Natural killer cell (primary cell): ENCODE results near the gene TACR2. TPM values are rescaled to one million over a fixed set of nuclear protein-coding genes. Genes with fewer than 3 reads are reported as not detected.

Experiments used
- ATAC-seq, 3 donors: fragments of 150-1000 bp in 2 of 3; fragments of 200-7000 bp in 1 of 3; cut with Tn5 transposase; 1 replicate in 1 of 3; 2 replicates in 2 of 3; pipeline ENCODE4 v1.10.0; 2021; ENCODE audit warnings: mild to moderate bottlenecking in 2 of 3, moderate library complexity in 2 of 3
- DNase-seq, 2 donors: peaks; one replicate each; pipeline versions ENCODE4 v3.0.0 to v3.0.0-alpha.2; 2013 to 2021; ENCODE audit warnings: mixed read lengths in 1 of 2
- H3K27ac ChIP-seq: one replicate; pipeline ENCODE4 v1.5.1; 2013; ENCODE audit warnings: mild to moderate bottlenecking, low read length
- H3K27me3 ChIP-seq: one replicate; pipeline ENCODE4 v1.6.1; 2013; ENCODE audit warnings: low read length; ENCODE audit not compliant: control insufficient read depth, insufficient read depth
- H3K36me3 ChIP-seq: one replicate; pipeline ENCODE4 v1.6.1; 2013; ENCODE audit warnings: low read length; ENCODE audit not compliant: control insufficient read depth, insufficient read depth
- H3K4me1 ChIP-seq: one replicate; pipeline ENCODE4 v1.6.1; 2013; ENCODE audit warnings: low read length; ENCODE audit not compliant: control insufficient read depth, insufficient read depth
- H3K4me3 ChIP-seq: one replicate; pipeline ENCODE4 v1.5.1; 2013; ENCODE audit warnings: low read length
- H3K9me3 ChIP-seq: one replicate; pipeline ENCODE4 v1.6.1; 2013; ENCODE audit warnings: low read length; ENCODE audit not compliant: control insufficient read depth, insufficient read depth
- H3K27ac Mint-ChIP-seq, 2 donors: one replicate each; pipeline ENCODE4 v1.8.0; 2022; ENCODE audit warnings: mild to moderate bottlenecking in 2 of 2, mixed read lengths in 2 of 2, moderate library complexity in 1 of 2
- H3K27me3 Mint-ChIP-seq, 2 donors: one replicate each; pipeline ENCODE4 v1.8.0; 2022; ENCODE audit warnings: low read depth in 2 of 2, mixed read lengths in 2 of 2
- H3K36me3 Mint-ChIP-seq: one replicate; pipeline ENCODE4 v1.8.0; 2022; ENCODE audit warnings: mixed read lengths
- H3K4me1 Mint-ChIP-seq, 2 donors: one replicate each; pipeline ENCODE4 v1.8.0; 2022; ENCODE audit warnings: mixed read lengths in 2 of 2
- H3K4me3 Mint-ChIP-seq: one replicate; pipeline ENCODE4 v1.8.0; 2022; ENCODE audit warnings: mild to moderate bottlenecking, moderate library complexity, mixed read lengths
- H3K9me3 Mint-ChIP-seq, 2 donors: one replicate each; pipeline ENCODE4 v1.8.0; 2022; ENCODE audit warnings: mixed read lengths in 2 of 2
- WGBS: methylation state at CpG from one replicate; pipeline ENCODE4 v1.1.7; 2013; ENCODE audit warnings: missing lambda C conversion rate; ENCODE audit not compliant: insufficient coverage; 5-methylcytosine and 5-hydroxymethylcytosine counted together
- intact Hi-C: fragments of 100-400 bp; cut with micrococcal nuclease; formaldehyde crosslinking; loops from one replicate; pipeline ENCODE4 v1.14.2; 2022
- total RNA-seq, 4 donors: library from RNA; stranded (reverse); fragments of 120-200 nt in 1 of 4; gene quantifications; one replicate each; pipeline versions ENCODE4 v1.2.3 to v1.2.4, GENCODE V29; 2013 to 2022
- TF ChIP-seq, protein P1 (sequence below): fragments of 200-600 bp; IDR thresholded peaks from one replicate; pipeline ENCODE4 v1.8.0; 2022; ENCODE audit warnings: antibody characterized with exemption

TACR2 gene
- total RNA-seq, 3 donors from 2014 or later (not counting 1 experiment from before 2014, with no cell fraction given), result not detected

DNA sequence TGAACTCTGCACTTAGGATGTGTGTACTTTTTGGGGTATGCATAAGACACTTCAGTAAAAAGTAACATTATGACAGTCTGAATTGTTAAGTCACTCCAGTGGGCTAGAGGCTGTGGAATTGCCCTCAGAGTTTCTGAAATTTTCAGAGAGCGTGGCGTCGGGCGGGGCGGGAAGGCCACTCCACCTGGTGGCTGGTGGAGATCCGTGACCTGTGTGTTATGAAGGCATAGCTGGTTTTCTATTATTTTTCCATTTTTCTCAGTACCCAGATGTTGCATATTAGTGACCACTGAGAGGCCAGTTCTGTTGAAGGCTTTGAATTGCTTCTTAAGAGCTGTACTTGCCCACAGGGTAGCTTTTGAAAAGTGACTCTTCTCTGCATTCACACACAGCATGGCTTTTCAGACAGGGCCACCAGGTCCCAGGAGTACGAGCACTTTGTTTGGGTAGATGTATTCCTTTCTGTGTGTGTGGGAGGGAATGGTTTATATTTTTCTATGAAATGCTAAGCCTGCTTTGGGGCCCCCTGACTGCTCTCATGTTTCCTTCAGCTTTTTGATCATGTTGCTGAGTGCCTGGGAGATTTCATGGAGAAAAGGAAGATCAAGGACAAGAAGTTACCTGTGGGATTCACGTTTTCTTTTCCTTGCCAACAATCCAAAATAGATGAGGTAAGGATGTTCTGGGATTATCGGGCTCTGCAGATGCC is 52.3 kb downstream of the TACR2 start:
- Mint-ChIP-seq H3K27ac (peak overlapping the region in 1 of 2 donors; percentile 3), H3K36me3 (peaks cover 4% of the 10 kb centered on the region), H3K4me3 (no peak overlapping the region), H3K4me1 (peaks cover 16 to 27% of the 10 kb centered on the region in 2 donors), H3K9me3 (no peaks in the 10 kb centered on the region), H3K27me3 (no peaks in the 10 kb centered on the region)
- 89% methylated on average over 8 of the region's 9 CpGs for WGBS
- DNase-seq (peak in 1 of 2 donors; percentile 36), ATAC-seq (no peak)
- Histone ChIP-seq H3K27ac (no peak overlapping the region), H3K4me3 (no peak overlapping the region), H3K27me3 (no peaks in the 10 kb centered on the region), H3K36me3 (peaks cover 47% of the 10 kb centered on the region), H3K9me3 (no peaks in the 10 kb centered on the region), H3K4me1 (peaks cover 17% of the 10 kb centered on the region)
- TF ChIP-seq, protein P1, sequence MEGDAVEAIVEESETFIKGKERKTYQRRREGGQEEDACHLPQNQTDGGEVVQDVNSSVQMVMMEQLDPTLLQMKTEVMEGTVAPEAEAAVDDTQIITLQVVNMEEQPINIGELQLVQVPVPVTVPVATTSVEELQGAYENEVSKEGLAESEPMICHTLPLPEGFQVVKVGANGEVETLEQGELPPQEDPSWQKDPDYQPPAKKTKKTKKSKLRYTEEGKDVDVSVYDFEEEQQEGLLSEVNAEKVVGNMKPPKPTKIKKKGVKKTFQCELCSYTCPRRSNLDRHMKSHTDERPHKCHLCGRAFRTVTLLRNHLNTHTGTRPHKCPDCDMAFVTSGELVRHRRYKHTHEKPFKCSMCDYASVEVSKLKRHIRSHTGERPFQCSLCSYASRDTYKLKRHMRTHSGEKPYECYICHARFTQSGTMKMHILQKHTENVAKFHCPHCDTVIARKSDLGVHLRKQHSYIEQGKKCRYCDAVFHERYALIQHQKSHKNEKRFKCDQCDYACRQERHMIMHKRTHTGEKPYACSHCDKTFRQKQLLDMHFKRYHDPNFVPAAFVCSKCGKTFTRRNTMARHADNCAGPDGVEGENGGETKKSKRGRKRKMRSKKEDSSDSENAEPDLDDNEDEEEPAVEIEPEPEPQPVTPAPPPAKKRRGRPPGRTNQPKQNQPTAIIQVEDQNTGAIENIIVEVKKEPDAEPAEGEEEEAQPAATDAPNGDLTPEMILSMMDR, result no peak
- intact Hi-C loops, result no loop called here

DNA sequence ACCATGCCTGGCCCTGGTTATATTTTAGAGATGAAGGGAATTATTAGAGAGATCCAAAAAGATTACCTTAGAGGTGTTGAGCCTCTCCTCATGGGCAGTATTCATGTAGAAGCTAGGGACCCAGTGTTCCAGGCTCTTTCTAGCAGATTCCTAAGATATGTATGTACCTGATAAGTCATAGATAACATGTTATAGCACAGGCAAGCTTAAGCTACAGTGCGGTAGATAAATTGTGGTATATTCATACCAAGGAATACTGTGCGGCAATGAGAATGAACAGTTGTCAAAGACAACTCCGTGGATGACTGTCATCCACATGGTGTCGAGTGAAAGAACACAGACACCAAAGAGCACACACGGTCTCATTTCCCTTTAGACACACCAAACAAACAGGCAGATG is 53.1 kb downstream of the TACR2 start:
- TF ChIP-seq, protein P1, result no peak
- Mint-ChIP-seq H3K4me1 (peaks cover 20 to 30% of the 10 kb centered on the region in 2 donors), H3K27ac (peak overlapping the region in 1 of 2 donors; percentile 3), H3K4me3 (no peak overlapping the region), H3K36me3 (no peaks in the 10 kb centered on the region), H3K9me3 (no peaks in the 10 kb centered on the region), H3K27me3 (no peaks in the 10 kb centered on the region)
- Histone ChIP-seq H3K4me3 (no peak overlapping the region), H3K9me3 (no peaks in the 10 kb centered on the region), H3K27me3 (no peaks in the 10 kb centered on the region), H3K4me1 (peaks cover 25% of the 10 kb centered on the region), H3K27ac (no peak overlapping the region), H3K36me3 (peaks cover 40% of the 10 kb centered on the region)
- intact Hi-C loops, result no loop called here
- no peak for ATAC-seq
- no peak for DNase-seq
- 95% methylated on average over 5 of the region's 5 CpGs for WGBS

DNA sequence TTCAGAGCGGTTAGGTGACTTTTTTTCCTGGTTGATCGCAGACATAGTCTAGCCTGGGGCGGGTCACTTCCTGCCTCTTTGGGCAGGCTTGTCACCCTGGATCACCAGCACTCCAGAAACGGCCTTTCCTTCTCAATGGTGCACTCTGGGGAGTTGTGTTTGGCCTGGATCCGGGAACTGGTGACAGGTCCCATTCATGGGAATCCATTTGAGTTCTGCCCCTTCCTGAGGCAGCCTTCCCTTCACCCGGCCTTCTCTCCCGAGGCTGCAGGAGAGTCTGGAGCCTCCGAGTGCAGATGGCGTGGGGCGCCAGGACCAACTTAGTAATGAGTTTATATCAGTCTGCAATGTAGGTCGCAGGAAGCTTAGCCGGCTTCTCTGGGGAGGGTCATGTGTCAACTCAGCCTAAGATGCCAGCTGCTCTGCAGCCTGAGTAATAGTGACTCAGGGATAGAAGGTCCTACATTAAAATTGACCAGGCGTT is 54.2 kb downstream of the TACR2 start:
- DNase-seq (peak in 1 of 2 donors; percentile 58), ATAC-seq (no peak)
- WGBS, result 89% methylated on average over 13 of the region's 13 CpGs
- Mint-ChIP-seq H3K4me1 (peaks cover 26 to 39% of the 10 kb centered on the region in 2 donors), H3K4me3 (no peak overlapping the region), H3K27me3 (no peaks in the 10 kb centered on the region), H3K36me3 (no peaks in the 10 kb centered on the region), H3K9me3 (no peaks in the 10 kb centered on the region), H3K27ac (peak overlapping the region in 1 of 2 donors; percentile 3)
- Histone ChIP-seq H3K27me3 (no peaks in the 10 kb centered on the region), H3K27ac (no peak overlapping the region), H3K36me3 (peaks cover 31% of the 10 kb centered on the region), H3K4me1 (peaks cover 28% of the 10 kb centered on the region), H3K4me3 (no peak overlapping the region), H3K9me3 (no peaks in the 10 kb centered on the region)
- TF ChIP-seq, protein P1, result no peak
- intact Hi-C loops, result no loop called here

DNA sequence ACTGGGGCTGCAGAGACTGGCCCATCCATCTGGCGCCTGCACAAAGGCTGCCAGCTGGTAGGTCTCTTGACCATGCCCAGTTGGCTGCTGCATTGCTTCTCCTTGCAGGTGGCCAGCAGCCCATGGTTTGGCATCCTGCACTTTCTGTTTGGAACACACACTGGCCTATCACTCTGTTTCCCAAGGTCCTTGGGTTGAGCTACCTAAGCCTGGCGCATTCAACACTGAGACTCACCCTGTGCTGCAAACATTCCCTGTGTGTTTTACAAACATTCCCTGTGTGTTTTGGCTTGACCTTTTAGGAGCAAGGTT is 55.5 kb downstream of the TACR2 start:
- Mint-ChIP-seq H3K27me3 (no peaks in the 10 kb centered on the region), H3K27ac (peak overlapping the region; percentile 23 to 76), H3K36me3 (no peaks in the 10 kb centered on the region), H3K4me1 (peaks cover 26 to 39% of the 10 kb centered on the region in 2 donors), H3K4me3 (no peak overlapping the region), H3K9me3 (no peaks in the 10 kb centered on the region)
- Histone ChIP-seq H3K27ac (no peak overlapping the region), H3K9me3 (no peaks in the 10 kb centered on the region), H3K4me1 (peaks cover 28% of the 10 kb centered on the region), H3K36me3 (peaks cover 22% of the 10 kb centered on the region), H3K4me3 (no peak overlapping the region), H3K27me3 (no peaks in the 10 kb centered on the region)
- intact Hi-C loops, result no loop called here
- TF ChIP-seq, protein P1, result no peak
- DNase-seq, result no peak
- 99% methylated on average over 2 of the region's 2 CpGs for WGBS
- no peak for ATAC-seq
